DMS 273 (cell line): ENCODE results near the gene TCF12.
"Not testable (repeated sequence)": the region's sequence is repeated elsewhere in the genome, so short reads cannot be mapped to it uniquely, and the experiment has no call there.

Experiments used
- DNase-seq: peaks from one replicate; lab custom pipeline; 2025; ENCODE audit not compliant: unreplicated experiment; lab: John Stamatoyannopoulos, UW

Gene TCF12

GRCh38 chr15:56977232-56977631 lies 58.8 kb downstream of the TCF12 start:
- no peak for DNase-seq

- no peak for DNase-seq
Observed at GRCh38 chr15:56978898-56979662, 60.6 kb downstream of the TCF12 start.

GRCh38 chr15:56980473-56980872 lies 62.0 kb downstream of the TCF12 start:
- DNase-seq = no peak

- DNase-seq = no peak
Observed at GRCh38 chr15:56981160-56981559, 62.7 kb downstream of the TCF12 start.

- no peak for DNase-seq
Observed at GRCh38 chr15:56982987-56983386, 64.5 kb downstream of the TCF12 start.

- DNase-seq = no peak
Observed at GRCh38 chr15:56984681-56985481, 66.4 kb downstream of the TCF12 start.

GRCh38 chr15:56985856-56986255 lies 67.4 kb downstream of the TCF12 start:
- DNase-seq = no peak

GRCh38 chr15:56987286-56987685 lies 68.8 kb downstream of the TCF12 start:
- no peak for DNase-seq

GRCh38 chr15:56988219-56988618 lies 69.8 kb downstream of the TCF12 start:
- no peak for DNase-seq

- no peak for DNase-seq
Observed at GRCh38 chr15:56989411-56989924, 71.0 kb downstream of the TCF12 start.

- DNase-seq = no peak
Observed at GRCh38 chr15:56991017-56991416, 72.6 kb downstream of the TCF12 start.

- no peak for DNase-seq
Observed at GRCh38 chr15:56992725-56993124, 74.3 kb downstream of the TCF12 start.

GRCh38 chr15:56994280-56994679 lies 75.8 kb downstream of the TCF12 start:
- no peak for DNase-seq

- no peak for DNase-seq
Observed at GRCh38 chr15:56996093-56996492, 77.6 kb downstream of the TCF12 start.

- DNase-seq = no peak
Observed at GRCh38 chr15:56996746-56997470, 78.5 kb downstream of the TCF12 start.

- DNase-seq = no peak
Observed at GRCh38 chr15:57003418-57003817, 85.0 kb downstream of the TCF12 start.

- no peak for DNase-seq
Observed at GRCh38 chr15:57005244-57005643, 86.8 kb downstream of the TCF12 start.

GRCh38 chr15:57007797-57008196 lies 89.4 kb downstream of the TCF12 start:
- not testable (repeated sequence) for DNase-seq

- DNase-seq = no peak
Observed at GRCh38 chr15:57010724-57011123, 92.3 kb downstream of the TCF12 start.

- no peak for DNase-seq
Observed at GRCh38 chr15:57012556-57012955, 94.1 kb downstream of the TCF12 start.

- DNase-seq = not testable (repeated sequence)
Observed at GRCh38 chr15:57014896-57015295, 96.5 kb downstream of the TCF12 start.
